NCI-H524 treated with DMSO at 0.1 percent for 48 hours (cell line): ENCODE measurements around the gene IL7R.
"Not testable (repeated sequence)": the region's sequence is repeated elsewhere in the genome, so short reads cannot be mapped to it uniquely, and the experiment has no call there.

Source experiments
- DNase-seq: peaks from one replicate; lab custom pipeline; 2025; lab: John Stamatoyannopoulos, UW

The IL7R gene

DNA sequence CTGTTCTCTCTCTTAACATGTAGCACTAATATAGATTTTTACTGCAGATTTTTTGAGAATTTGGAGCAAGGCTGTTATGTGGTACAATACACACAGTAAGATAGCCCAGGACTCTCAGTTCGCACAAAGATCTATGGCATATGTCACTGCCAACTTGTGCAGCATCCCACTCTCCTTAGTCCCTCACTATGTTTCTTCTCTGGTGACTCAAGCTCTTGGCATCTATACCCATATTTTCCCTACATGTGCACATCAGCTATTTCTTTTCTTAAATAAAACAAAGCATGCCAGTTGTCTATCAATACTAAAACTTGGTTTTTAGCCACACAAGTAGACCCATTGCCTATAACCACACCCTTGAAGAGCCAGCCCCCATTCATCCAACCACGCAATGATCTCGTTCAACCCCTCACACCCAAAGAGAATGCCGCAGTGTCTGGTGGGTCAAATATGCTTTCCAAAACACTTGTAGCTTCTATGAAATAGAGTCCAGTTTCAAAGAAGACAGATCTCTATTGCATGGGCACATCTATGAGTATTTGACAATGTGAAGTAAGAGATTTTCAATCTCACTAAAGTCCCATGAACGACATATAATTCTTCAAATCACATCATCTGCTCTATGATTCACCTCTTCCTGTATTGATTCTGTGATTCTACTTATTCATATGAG is 18.2 kb upstream of the IL7R start:
- DNase-seq, result no peak

DNA sequence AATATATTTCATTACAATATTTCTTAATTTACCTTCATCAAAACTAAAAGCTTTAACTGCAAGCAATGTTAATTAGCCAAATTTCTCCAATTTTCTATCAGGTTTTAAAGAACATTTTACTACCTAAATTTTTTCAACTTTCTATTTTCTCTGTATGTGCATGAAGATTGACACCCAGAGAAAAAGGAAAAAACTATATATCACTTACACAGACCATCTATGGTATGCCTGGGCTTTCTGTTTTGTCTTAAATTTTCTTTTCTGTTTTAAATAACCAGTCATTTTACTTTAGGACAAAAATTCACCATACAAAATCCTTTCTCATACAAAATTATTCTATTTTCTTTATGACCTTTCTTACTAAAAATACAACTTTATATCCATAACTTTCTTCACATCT is 13.8 kb upstream of the IL7R start:
- DNase-seq, result no peak

DNA sequence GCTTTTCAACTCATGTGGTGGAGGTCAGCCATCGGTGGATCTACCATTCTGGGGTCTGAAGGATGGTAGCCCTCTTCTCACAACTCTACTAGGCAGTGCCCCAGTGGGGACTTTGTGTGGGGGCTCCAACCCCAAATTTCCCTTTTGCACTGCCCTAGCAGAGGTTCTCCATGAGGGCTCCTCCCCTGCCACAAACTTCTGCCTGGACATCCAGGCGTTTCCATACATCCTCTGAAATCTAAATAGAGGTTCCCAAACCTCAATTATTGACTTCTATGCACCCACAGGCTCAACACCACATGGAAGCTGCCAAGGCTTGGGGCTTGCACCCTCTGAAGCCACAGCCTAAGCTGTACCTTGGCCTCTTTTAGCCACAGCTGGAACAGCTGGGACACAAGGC is 11.2 kb upstream of the IL7R start:
- DNase-seq, result not testable (repeated sequence)

DNA sequence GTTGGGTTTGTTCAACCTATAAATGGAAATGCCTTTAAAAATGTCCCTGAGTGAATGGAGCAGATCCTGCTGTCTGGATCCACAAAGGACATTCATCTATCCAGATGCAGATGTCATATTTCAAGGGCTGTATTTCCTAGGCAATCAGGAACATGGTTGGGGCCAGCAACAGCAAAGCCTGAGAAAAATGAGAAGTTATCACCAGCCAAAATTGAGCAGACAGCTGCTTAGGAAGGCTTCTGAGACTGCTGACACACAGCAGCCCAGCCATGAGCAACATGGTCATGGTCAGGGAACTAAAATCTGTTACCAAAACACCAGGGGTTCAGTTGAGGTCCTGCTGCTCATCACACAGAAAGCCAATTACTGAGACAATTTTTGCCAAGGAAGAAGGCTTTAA is 9.2 kb upstream of the IL7R start:
- DNase-seq, result no peak

DNA sequence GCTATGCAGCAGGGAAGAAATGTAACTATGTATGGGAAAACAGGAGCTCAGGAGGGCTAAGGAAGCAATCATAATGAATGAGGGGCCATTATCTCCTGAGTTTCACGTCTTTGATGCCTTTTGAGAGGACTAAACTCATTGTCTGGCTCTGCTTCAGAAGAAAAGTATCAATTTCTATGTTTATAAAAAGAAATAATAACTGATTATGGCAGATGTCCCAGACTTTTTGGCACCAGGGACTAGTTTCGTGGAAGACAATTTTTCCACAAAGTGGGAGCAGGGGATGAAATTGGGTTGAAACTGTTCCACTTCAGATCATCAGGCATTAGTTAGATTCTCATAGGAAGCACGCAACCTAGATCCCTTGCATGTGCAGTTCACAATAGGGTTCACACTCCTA is 8.7 kb upstream of the IL7R start:
- no peak for DNase-seq

DNA sequence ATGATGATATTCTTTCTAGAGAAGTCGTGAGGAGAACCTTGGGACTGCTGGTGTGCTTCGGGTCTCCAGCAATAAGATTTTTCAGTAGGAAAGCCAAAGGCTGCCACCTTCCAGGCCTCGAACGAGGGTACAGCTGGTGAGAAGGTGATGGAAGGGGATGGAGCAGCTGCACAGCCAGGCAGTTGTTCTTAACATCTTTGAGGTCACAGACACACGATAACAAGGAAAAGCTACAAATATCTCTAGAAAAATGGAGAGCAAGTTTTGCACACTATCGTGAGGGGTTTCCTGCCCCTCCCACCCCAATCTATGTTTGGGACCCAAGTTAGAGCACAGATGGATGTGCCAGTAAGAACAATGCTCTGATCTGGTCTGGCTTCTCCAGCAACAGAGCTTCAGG is 6.8 kb upstream of the IL7R start:
- DNase-seq, result no peak

DNA sequence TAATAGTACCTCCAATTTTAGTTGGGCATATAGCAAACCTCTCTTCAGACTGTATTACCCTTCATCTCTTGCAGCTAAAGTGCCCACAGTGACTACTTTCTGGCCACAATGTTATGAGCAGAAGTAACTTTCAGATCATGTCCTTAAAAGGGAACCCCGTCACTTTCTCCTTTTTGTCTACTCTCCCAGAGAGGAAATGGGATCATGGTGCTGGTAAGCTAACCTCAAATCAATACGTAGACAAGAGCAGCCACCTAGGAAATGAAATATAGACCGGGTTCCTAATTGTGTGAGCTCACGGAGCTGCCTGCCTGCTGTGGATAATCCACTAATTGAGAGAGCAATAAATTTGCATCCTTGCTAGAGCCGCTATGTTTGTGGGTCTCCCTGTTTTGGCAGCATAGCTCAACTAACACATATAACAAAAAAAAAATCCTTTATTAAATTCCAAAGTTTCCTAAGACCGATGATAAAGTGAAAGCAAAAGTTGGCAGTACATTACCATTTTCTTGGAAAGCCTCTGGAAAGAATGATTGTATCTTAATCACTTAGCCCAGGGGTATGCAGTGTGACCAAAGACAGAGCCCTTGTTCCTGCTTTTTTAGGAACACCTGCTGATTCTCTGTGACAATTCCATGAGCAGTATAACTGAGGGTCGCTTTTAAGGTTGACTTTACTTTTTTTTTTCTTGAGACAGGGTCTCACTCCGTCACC is 5.6 kb upstream of the IL7R start:
- DNase-seq, result no peak

DNA sequence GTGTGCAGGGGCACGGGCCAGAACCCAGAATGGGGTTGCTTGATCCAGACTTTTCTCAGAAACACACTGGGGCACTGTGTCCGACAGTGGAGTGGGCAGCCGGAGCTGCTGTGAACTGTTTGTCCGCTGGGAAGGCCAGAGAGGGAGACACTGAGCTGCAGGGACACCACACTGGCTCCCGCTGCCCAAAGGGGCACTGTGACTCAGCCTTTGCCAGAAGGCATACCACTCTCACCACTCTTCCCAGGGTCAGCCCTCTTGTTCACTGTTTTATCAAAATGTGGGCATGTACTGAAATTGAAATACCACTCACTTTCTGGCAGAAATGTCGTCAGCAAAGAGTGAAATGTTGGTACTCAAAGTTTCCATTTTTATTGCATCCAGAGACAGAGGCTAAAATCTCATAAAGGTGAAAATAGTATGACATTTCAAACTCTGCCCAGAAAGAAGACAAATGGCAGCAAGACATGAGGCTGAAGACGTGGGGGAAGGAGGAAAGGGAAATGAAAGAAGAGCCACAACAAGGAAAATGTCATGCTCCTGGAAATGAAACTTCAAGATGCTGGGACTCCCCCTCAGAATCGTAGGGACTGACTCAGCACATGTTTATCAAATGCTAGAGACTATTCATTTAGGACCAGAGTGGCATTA is 4.5 kb upstream of the IL7R start:
- DNase-seq, result no peak

DNA sequence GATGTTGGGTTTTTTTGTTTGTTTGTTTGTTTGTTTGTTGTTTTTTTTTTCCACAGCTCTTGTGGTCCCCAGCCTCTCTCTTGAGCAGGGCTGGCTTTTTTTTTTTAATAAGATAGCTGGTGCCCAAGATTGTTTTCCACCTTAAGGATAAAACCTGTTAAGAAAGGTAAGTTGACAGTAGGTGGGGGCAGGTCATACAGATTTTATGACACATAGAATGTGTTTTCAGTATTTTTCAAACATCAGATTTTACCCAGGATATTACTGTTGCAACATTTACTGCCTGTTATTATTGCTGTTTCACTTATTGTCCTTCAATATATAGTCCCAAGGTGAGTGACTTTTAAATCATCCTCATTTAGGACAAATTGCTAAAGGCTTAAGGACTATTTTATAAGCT is 3.9 kb upstream of the IL7R start:
- no peak for DNase-seq

DNA sequence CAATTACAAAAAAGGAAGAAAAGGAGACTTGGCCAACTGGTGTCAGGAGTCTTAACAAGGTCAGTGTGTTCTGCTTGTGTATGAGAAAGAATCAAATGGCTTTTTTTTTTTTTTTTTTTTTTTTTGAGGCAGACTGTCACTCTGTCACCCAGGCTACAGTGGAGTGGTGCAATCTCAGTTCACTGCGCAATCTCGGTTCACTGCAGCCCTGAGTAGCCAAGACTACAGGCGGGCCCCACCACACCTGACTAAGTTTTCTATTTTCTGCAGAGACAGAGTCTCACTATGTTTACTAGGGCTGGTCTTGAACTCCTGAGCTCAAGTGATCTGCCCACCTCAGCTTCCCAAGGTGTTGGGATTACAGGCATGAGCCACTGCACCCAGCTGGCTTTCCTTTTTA is 3.1 kb upstream of the IL7R start:
- no peak for DNase-seq

DNA sequence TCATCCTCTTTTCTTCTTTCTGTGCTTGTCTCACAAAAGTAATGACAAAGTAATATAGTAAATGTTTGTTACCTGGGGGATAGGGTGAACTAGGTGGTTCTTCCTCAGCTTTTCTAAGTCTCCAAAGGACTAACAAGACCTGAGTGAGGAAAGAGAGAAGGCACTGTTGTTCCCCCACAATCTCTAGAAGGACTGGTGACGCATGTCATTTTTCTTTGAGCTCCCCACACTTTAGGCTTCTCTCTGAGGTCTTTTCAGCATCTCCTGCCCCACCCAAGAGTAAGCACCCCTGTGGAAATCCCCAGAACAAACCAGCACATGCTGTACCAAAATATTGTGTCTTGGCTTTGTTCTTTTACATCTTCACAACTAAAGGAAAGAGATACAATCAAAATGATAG is 2.4 kb upstream of the IL7R start:
- no peak for DNase-seq

DNA sequence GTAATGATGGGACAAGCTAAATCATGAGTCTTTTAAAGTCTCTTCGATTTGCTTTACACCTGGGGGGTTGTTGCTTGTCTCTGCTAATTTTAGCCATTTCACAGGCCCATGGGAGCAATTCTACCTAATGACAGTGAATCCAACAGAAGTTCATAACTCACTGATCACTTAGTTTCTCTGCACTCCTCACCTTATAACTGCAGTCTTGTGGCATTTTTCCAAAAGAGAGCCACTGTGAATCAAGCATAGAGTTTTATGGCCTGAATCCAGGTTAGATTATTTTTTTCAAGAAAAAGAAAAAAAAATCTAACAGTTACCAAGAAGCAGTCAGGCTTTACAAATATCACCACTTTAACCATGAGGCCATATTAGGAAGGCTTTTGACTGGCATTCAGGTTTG is 1.5 kb upstream of the IL7R start:
- no peak for DNase-seq

DNA sequence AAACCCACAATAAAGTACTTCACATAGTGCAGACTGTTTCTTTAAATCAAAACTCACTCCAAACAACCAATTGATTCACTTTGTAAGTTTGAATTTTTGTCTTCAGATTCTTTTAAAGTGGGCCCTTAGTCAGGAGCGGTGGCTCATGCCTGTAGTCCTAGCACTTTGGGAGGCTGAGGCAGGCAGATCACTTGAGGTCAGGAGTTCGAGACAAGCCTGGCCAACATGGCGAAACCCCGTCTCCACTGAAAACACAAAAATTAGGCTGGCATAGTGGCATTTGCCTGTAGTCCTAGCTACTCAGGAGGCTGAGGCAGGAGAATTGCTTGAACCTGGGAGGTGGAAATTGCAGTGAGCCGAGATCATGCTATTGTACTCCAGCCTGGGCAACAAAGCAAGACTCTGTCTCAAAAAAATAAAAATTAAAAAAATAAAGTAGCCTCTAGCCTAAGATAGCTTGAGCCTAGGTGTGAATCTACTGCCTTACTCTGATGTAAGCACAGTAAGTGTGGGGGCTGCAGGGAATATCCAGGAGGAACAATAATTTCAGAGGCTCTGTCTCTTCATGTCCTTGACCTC is 416 bp upstream of the IL7R start:
- DNase-seq, result not testable (repeated sequence)

DNA sequence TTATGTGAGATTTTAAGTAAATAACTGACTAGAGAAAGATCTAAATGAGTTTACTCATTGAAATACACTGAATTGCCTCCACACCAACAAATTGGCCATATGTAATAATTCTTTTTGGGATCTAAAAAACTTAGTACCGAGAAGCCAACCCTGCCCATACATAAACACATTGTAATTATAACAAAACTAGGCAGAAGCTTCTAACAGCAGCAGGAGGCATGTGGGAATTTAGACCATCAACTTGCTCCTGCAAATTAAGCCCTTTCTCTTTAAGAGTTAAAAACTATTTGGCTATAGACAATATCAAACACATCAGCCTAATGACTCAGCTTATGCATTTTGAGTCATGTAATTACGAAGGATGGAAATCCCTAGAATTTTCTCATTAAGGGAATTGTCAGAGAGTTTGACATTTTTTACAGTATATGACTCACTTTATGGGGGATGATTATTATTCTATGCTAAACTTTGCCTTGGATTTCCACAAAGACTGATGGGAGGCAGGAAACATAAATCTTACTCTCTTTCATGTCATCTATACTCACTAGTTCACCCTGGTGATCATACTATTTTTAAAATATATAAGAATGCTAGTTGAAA is 1.0 kb downstream of the IL7R start:
- DNase-seq, result no peak

DNA sequence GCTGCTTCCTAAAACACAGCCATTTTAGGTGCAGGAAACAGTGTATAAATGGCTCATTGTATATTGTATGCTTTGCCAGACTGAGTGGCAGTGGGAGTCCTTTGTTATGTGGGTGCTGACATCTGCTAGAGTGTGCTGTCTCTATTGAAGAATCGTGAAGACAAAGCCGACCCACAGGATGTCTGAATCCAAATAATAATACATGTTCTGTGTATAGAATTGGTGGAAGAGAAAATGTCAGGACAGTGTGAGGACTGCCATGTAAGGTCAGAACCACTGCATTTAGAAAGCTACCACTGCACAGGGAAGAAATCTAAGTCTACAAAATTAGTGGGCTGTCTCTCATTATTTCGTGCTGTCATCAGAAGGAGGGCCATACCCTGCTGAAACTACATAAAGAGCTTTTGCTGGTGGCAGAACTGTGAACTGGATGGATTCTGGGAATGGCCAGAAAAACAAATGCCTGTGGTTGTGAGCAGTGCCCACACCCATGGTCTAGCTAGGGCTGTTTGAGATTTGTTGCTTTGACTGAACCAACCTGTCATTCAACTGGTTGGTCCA is 2.5 kb downstream of the IL7R start:
- no peak for DNase-seq

DNA sequence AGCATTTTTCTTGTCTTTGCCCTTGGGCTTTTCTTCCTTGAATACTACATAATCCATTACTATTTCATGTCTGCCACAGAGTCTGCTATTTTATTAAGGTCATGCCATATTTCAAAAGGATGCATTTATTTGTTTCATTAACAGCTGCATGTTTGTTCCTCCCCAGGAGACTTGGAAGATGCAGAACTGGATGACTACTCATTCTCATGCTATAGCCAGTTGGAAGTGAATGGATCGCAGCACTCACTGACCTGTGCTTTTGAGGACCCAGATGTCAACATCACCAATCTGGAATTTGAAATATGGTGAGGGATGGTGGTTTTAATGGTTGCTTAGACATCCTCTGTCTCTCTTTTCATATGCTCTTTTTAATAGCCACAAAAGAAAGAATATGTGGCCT is 4.0 kb downstream of the IL7R start:
- no peak for DNase-seq

DNA sequence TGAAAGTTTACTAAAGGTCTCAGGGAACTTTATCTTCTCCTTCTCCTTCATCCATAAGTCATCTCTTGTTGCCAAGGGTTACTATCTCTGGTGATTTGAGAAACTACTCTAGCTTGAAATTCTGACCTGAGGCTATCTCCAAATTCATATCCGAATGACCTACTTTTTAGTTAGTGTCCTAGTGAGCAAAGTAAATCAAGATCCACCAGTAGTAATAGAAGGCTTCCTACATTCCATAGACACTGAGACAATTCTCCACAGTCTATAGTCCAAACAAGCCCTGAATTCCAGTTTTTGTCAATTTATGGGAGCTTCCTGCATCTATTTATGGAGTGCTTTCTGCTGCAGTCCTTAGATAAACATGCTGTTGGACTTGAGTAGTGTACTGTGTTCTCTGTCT is 5.0 kb downstream of the IL7R start:
- no peak for DNase-seq

DNA sequence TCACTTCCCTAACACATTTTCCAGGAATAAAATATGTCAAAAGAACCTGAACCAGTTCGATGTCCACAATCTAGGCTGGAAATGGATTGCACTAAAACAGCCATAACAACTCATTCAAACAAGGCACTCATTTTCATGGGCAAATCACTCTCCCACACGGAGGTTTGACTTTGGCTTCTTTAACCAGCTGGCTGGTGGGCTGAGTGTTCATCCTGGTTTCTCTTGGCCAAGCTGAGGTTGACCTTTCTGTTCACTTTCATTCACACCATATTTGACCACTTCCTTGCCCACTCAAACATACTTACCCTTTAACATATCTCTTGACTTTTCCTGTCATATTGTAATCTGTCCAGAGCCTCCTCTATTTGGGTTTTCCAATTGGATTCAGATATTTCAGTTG is 5.4 kb downstream of the IL7R start:
- DNase-seq, result no peak

DNA sequence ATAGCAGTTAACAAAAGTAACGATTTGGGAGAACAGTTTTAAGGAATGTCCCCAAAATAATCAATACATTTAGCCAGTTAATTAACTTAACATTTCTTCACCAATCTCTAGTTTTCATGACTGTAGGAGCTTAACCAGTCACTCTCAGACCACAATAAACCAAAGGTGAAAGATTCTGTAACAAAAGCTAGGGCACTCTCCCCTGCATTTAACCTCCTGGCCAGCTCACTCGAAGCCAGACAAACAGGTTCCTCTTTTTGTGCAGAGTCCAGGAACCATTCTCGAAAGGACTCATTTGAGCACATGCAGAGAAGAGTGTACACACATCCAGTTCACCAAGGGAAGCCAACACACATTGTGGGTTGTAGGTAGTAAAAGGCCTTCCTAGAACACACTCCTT is 6.5 kb downstream of the IL7R start:
- DNase-seq, result no peak

DNA sequence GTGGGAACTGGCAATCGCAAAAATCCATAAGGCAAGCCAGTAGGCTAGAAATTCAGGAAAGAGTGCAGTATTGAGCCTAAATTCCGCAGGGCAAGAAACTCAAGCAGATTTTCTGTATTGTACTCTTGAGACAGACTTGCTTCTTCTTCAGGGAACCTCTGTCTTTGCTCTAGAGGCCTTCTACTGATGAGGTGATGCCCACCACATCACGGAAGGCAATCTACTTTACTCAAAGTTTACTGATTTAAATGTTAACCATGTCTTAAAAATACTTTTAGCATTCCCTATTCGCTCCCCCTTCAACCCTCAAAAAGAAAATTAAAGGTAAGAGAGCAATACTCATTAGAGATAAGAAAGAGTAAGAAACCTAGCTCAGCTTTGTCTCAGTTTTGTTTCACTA is 11.3 kb downstream of the IL7R start:
- no peak for DNase-seq

DNA sequence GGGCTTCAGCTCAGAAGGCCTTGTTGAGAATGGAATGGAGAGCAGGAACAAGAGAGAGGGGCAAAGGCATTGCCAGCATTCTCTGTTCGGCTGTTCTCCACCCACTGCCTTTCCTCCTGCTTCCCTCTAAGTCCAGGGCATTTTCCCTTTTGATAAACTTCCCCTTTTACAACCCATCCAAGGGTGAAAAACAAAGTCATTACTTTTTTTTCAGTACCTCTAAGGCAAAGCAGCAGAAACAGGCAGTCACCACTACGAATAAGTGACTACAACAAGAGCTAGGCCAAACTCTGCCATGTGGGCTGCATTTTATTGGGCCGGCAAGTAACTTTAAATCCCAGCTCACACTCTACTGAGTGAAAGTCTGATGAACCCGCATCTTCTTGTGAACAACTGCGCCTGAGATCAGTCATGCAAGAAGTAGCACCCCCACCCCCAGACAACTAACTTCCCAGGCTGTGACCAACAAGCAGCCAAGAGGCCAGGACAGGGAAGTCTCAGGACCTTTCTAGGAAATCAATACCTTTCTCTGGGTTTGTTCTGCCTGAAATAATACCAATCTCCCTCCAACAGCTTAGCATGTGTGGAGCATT is 13.1 kb downstream of the IL7R start:
- no peak for DNase-seq

DNA sequence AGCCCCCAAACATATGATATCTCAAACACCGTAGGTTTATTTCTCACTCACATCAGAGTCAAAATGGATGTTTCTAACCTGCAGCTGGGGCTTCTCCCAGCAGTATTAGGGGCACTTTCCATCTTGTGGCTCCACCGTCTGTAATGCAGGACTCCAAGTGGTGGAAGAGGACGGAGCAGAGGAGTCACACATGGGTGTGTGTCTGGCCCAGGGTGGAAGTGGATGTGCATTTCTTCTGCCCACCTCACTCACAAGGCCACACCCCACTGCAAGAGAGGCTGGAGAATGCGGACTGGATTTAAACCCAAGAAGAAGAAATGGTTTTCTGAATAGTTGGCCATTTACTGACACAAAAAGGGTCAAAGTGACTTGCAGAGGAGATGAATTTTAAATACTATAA is 13.9 kb downstream of the IL7R start:
- no peak for DNase-seq
